Measurements from ENCODE around the gene SLC35G6.

GRCh38 chr17:7502987-7503386 lies 21.7 kb downstream of the SLC35G6 start:
- no peak for TF ChIP-seq CTCF (conservative IDR thresholded peaks at IDR 0.05)
- TF ChIP-seq ZFX (IDR thresholded peaks at IDR 0.05), result no peak
